Gastrocnemius medialis (tissue), 4 donors: ENCODE data around the gene GRIN2A. TPM values are rescaled to one million over a fixed set of nuclear protein-coding genes. Genes with fewer than 3 reads are reported as not detected.

Experiments used
- ATAC-seq, 2 donors: fragments of 150-250 bp; one replicate each; pipeline ENCODE4 v1.9.1; 2016
- DNase-seq, 2 donors: peaks; one replicate each; pipeline ENCODE4 v3.0.0-alpha.2; 2019
- H3K27ac ChIP-seq, 4 donors: fragments of 200-600 bp; sonication (generic); 1 replicate in 1 of 4; 2 replicates in 3 of 4; pipeline ENCODE4 v1.5.1; 2016 to 2018; ENCODE audit warnings: mild to moderate bottlenecking in 2 of 4, moderate library complexity in 1 of 4
- H3K27me3 ChIP-seq, 3 donors: fragments of 200-600 bp; sonication (generic) in 2 of 3; 1 replicate in 1 of 3; 2 replicates in 2 of 3; pipeline versions ENCODE4 v1.5.1 to v1.6.0; 2016 to 2019; ENCODE audit warnings: mild to moderate bottlenecking in 1 of 3, moderate library complexity in 1 of 3
- H3K36me3 ChIP-seq, 2 donors: fragments of 200-600 bp; sonication (generic) in 1 of 2; one replicate each; pipeline ENCODE4 v1.5.1; 2017 to 2018
- H3K4me1 ChIP-seq, 2 donors: fragments of 200-600 bp; sonication (generic) in 1 of 2; one replicate each; pipeline ENCODE4 v1.5.1; 2016 to 2017; ENCODE audit warnings: mild to moderate bottlenecking in 2 of 2
- H3K4me3 ChIP-seq, 4 donors: fragments of 200-600 bp; sonication (generic) in 3 of 4; 1 replicate in 1 of 4; 2 replicates in 3 of 4; pipeline ENCODE4 v1.5.1; 2016 to 2019; ENCODE audit warnings: mild to moderate bottlenecking in 2 of 4
- H3K9me3 ChIP-seq, 3 donors: fragments of 200-600 bp; sonication (generic) in 2 of 3; 1 replicate in 1 of 3; 2 replicates in 2 of 3; pipeline ENCODE4 v1.5.1; 2016 to 2019
- POLR2A ChIP-seq, 2 donors: fragments of 450-650 bp; IDR thresholded peaks; one replicate each; pipeline ENCODE4 v1.6.1; 2017; ENCODE audit warnings: antibody characterized with exemption in 2 of 2, mild to moderate bottlenecking in 2 of 2, moderate library complexity in 2 of 2
- in situ Hi-C, 4 donors: fragments of 200-750 bp; cut with MboI; loops; one replicate each; pipeline versions ENCODE4 v1.15.0 to v1.8.0; 2017; ENCODE audit warnings: low sequenced_read_pairs in 4 of 4
- intact Hi-C: fragments of 100-400 bp; cut with DNase I; formaldehyde crosslinking; loops from one replicate; pipeline ENCODE4 v1.15.1; 2023; ENCODE audit warnings: low total_unique reads
- total RNA-seq, 4 donors: library from RNA; depleted of rRNA; stranded (reverse); fragments of >200 nt; gene quantifications; one replicate each; pipeline versions ENCODE4 v1.1.0 to v1.2.3, GENCODE V29; 2016
- TF ChIP-seq, protein P1 (sequence below), 5 experiments: fragments of 450-650 bp in 3 of 5; fragments of 200-600 bp in 2 of 5; sonication (generic) in 2 of 5; IDR thresholded peaks in 4 of 5; conservative IDR thresholded peaks in 1 of 5; 1 replicate in 4 of 5; 2 replicates in 1 of 5; pipeline ENCODE4 v1.5.1; 2016 to 2019; ENCODE audit warnings: antibody characterized with exemption in 5 of 5, mild to moderate bottlenecking in 3 of 5, moderate library complexity in 3 of 5

GRIN2A gene
- total RNA-seq, 4 donors from 2014 or later = 0.13 to 0.87 TPM; not detected in 2

DNA sequence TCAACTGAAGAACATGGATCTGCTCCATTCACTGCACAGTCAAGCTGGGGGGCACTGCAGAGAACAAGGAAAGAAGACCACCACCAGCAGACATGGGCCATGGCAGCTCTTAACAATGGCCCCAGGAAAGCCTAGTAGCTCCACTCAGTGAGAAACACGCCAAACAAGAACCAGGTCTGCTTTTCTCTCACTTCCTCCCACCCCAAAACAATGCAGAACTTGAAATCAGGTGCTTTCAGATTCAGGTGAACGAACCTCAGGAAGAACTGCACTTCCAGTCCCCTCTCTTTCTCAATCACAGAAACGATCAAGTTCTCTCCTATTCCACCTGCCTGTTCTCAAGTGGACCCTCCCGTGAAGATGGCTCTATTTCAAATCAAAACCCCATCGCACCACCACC lies 155.6 kb downstream of the GRIN2A start:
- Histone ChIP-seq H3K36me3 (no peaks in the 10 kb centered on the region), H3K4me3 (no peak overlapping the region), H3K27ac (no peak overlapping the region), H3K4me1 (no peaks in the 10 kb centered on the region), H3K9me3 (no peaks in the 10 kb centered on the region), H3K27me3 (no peaks in the 10 kb centered on the region)
- in situ Hi-C loops = no loop called here
- ATAC-seq (no peak), DNase-seq (no peak)
- TF ChIP-seq, protein P1, sequence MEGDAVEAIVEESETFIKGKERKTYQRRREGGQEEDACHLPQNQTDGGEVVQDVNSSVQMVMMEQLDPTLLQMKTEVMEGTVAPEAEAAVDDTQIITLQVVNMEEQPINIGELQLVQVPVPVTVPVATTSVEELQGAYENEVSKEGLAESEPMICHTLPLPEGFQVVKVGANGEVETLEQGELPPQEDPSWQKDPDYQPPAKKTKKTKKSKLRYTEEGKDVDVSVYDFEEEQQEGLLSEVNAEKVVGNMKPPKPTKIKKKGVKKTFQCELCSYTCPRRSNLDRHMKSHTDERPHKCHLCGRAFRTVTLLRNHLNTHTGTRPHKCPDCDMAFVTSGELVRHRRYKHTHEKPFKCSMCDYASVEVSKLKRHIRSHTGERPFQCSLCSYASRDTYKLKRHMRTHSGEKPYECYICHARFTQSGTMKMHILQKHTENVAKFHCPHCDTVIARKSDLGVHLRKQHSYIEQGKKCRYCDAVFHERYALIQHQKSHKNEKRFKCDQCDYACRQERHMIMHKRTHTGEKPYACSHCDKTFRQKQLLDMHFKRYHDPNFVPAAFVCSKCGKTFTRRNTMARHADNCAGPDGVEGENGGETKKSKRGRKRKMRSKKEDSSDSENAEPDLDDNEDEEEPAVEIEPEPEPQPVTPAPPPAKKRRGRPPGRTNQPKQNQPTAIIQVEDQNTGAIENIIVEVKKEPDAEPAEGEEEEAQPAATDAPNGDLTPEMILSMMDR (IDR thresholded peaks at IDR 0.05 in 4 of 5, conservative IDR thresholded peaks at IDR 0.05 in 1 of 5) = no peak
- TF ChIP-seq POLR2A (IDR thresholded peaks at IDR 0.05) = no peak
- intact Hi-C loops = no loop called here

DNA sequence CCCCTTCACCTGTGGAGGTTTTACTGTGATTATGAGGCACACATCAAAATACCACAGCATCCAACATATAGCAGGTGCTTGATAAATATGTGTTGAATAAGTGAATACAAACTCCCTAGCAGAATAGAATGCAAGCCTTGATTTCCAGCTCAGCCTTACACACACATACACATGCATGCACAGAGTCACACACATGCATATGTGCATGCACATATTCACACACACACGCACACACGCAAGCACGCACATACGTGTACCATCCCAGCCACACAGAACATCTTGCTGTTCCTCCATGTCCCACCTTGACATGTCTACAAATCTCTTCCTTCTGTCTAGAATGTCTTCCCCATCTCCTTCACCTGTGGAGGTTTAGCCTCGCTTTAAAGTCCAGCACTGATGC lies 160.1 kb downstream of the GRIN2A start:
- intact Hi-C loops = no loop called here
- H3K27ac ChIP-seq = no peak overlapping the region
- no peaks in the 10 kb centered on the region for H3K4me1 ChIP-seq
- DNase-seq (no peak), ATAC-seq (no peak)
- no peaks in the 10 kb centered on the region for H3K9me3 ChIP-seq
- H3K4me3 ChIP-seq = no peak overlapping the region
- peaks cover 0 to 3% (median 0%) of the 10 kb centered on the region in 3 donors for H3K27me3 ChIP-seq
- H3K36me3 ChIP-seq = no peaks in the 10 kb centered on the region
- TF ChIP-seq POLR2A (IDR thresholded peaks at IDR 0.05) = no peak
- TF ChIP-seq, protein P1 (IDR thresholded peaks at IDR 0.05 in 4 of 5, conservative IDR thresholded peaks at IDR 0.05 in 1 of 5) = no peak
- in situ Hi-C loops = no loop called here

DNA sequence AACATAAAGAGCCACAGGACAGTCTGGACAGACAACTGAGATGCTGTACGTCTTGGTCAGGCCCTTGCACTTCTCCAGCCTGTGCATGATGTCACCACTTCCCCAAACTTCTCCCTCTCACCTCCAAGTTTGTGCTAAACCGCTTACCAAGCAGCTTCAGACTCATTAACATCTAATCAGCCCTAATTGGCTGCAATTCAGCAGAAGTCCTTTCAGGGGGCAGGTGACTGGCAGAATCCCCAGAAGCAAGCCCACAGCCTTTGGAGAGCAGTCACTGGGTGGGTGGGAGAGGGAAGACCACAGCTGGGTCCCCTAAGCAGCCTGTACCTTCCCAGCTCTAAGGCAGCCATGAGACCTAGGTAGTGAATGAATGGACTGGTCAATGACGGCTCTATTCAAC lies 161.4 kb downstream of the GRIN2A start:
- intact Hi-C loops (no loop called here), in situ Hi-C loops (no loop called here)
- TF ChIP-seq POLR2A (IDR thresholded peaks at IDR 0.05) = no peak
- TF ChIP-seq, protein P1 (IDR thresholded peaks at IDR 0.05 in 4 of 5, conservative IDR thresholded peaks at IDR 0.05 in 1 of 5) = no peak
- H3K36me3 ChIP-seq = no peaks in the 10 kb centered on the region
- no peak for ATAC-seq
- no peak overlapping the region for H3K4me3 ChIP-seq
- H3K27me3 ChIP-seq = peaks cover 0 to 3% (median 0%) of the 10 kb centered on the region in 3 donors
- no peaks in the 10 kb centered on the region for H3K4me1 ChIP-seq
- no peak for DNase-seq
- H3K27ac ChIP-seq = no peak overlapping the region
- no peaks in the 10 kb centered on the region for H3K9me3 ChIP-seq

DNA sequence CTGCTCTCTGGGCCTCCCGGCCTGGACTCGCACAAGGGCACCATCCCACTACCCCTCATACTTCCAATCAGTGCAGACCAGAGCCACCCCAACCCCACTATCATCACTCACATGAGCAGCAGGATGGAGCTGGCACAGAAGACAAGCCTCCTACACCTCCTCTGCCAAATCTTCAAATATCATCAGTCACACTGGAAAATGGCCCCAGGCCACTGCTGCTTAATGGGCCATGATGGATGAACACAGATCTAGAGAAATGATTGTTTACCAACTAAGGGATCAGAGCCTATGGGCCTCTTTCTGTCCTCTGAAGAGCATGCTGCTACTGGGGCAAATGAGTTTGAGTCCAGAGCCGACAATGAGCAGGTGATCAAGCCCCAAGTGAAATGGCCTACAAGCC lies 165.5 kb downstream of the GRIN2A start:
- in situ Hi-C loops = no loop called here
- H3K27me3 ChIP-seq = peaks cover 0 to 3% (median 0%) of the 10 kb centered on the region in 3 donors
- ATAC-seq = no peak
- H3K27ac ChIP-seq = no peak overlapping the region
- DNase-seq = no peak
- no peak overlapping the region for H3K4me3 ChIP-seq
- intact Hi-C loops = no loop called here
- no peaks in the 10 kb centered on the region for H3K36me3 ChIP-seq
- no peak for TF ChIP-seq POLR2A (IDR thresholded peaks at IDR 0.05)
- TF ChIP-seq, protein P1 (IDR thresholded peaks at IDR 0.05 in 4 of 5, conservative IDR thresholded peaks at IDR 0.05 in 1 of 5) = no peak
- H3K4me1 ChIP-seq = no peaks in the 10 kb centered on the region
- no peaks in the 10 kb centered on the region for H3K9me3 ChIP-seq

DNA sequence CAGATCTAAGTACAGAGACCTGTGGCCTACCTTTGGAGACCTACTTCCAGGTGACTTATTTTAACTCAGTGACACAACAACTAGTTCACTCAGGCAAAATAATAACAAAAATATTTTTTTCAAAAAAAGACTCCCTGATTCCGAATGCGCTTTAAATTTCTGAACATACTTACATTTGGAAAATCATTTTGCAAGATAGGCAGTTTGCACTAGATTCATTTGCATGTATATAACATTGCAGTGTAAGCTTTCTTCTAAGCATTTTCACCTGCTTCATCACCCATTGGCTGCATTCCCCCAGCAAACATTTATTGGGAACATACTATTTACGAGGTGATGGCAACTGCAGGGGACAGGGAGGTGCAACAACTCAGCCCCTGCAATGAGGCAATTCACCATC lies 166.8 kb downstream of the GRIN2A start:
- H3K27ac ChIP-seq = no peak overlapping the region
- TF ChIP-seq POLR2A (IDR thresholded peaks at IDR 0.05) = no peak
- TF ChIP-seq, protein P1 (IDR thresholded peaks at IDR 0.05 in 4 of 5, conservative IDR thresholded peaks at IDR 0.05 in 1 of 5) = no peak
- no peak overlapping the region for H3K4me3 ChIP-seq
- no peaks in the 10 kb centered on the region for H3K36me3 ChIP-seq
- intact Hi-C loops (no loop called here), in situ Hi-C loops (no loop called here)
- H3K27me3 ChIP-seq = no peaks in the 10 kb centered on the region
- H3K4me1 ChIP-seq = no peaks in the 10 kb centered on the region
- ATAC-seq (no peak), DNase-seq (no peak)
- H3K9me3 ChIP-seq = no peaks in the 10 kb centered on the region
